ENCODE results near the gene CATSPERD.

CATSPERD gene

GRCh38 chr19:5787409-5788182 is 67.2 kb downstream of the CATSPERD start:
- no peak for DNase-seq (ENCODE audit: low read depth)
- TF ChIP-seq CTCF (IDR thresholded peaks at IDR 0.05; ENCODE audit: control insufficient read depth, insufficient read depth, low read depth, low read length, missing control alignments) = no peak
- no peak overlapping the region for H3K4me3 ChIP-seq (ENCODE audit: control insufficient read depth, low read depth, low read length)

GRCh38 chr19:5788422-5788821 is 68.0 kb downstream of the CATSPERD start:
- DNase-seq (ENCODE audit: low read depth) = no peak
- H3K4me3 ChIP-seq (ENCODE audit: control insufficient read depth, low read depth, low read length) = no peak overlapping the region
- TF ChIP-seq CTCF (IDR thresholded peaks at IDR 0.05; ENCODE audit: control insufficient read depth, insufficient read depth, low read depth, low read length, missing control alignments) = no peak

- H3K4me3 ChIP-seq (ENCODE audit: control insufficient read depth, low read depth, low read length) = no peak overlapping the region
- TF ChIP-seq CTCF (IDR thresholded peaks at IDR 0.05; ENCODE audit: control insufficient read depth, insufficient read depth, low read depth, low read length, missing control alignments) = no peak
- DNase-seq (ENCODE audit: low read depth) = no peak
Observed at GRCh38 chr19:5789351-5789761, 68.9 kb downstream of the CATSPERD start.

- H3K4me3 ChIP-seq (ENCODE audit: control insufficient read depth, low read depth, low read length) = peak overlapping the region; percentile 55
- no peak for TF ChIP-seq CTCF (IDR thresholded peaks at IDR 0.05; ENCODE audit: control insufficient read depth, insufficient read depth, low read depth, low read length, missing control alignments)
- no peak for DNase-seq (ENCODE audit: low read depth)
Observed at GRCh38 chr19:5789886-5790558, 69.6 kb downstream of the CATSPERD start.

- peak within 1 kb of the TSS; percentile 55 for H3K4me3 ChIP-seq (ENCODE audit: control insufficient read depth, low read depth, low read length)
- no peak for TF ChIP-seq CTCF (IDR thresholded peaks at IDR 0.05; ENCODE audit: control insufficient read depth, insufficient read depth, low read depth, low read length, missing control alignments)
- DNase-seq (ENCODE audit: low read depth) = peak; percentile 92
Observed at GRCh38 chr19:5790559-5791520, 70.4 kb downstream of the CATSPERD start, which contains the start of gene DUS3L. Gene DUS3L (minus strand): TSS chr19:5791163. CDS start chr19:5791141, 22 bp downstream.

GRCh38 chr19:5792224-5792623 is 71.8 kb downstream of the CATSPERD start:
- TF ChIP-seq CTCF (IDR thresholded peaks at IDR 0.05; ENCODE audit: control insufficient read depth, insufficient read depth, low read depth, low read length, missing control alignments) = no peak
- no peak for DNase-seq (ENCODE audit: low read depth)
- H3K4me3 ChIP-seq (ENCODE audit: control insufficient read depth, low read depth, low read length) = no peak overlapping the region

All from AG09309 (cell line).